ENCODE data around the gene SLC31A2.

- no peak for TF ChIP-seq EZH2 (IDR thresholded peaks at IDR 0.05; ENCODE audit: low read length, missing control alignments)
- TF ChIP-seq, protein P1, sequence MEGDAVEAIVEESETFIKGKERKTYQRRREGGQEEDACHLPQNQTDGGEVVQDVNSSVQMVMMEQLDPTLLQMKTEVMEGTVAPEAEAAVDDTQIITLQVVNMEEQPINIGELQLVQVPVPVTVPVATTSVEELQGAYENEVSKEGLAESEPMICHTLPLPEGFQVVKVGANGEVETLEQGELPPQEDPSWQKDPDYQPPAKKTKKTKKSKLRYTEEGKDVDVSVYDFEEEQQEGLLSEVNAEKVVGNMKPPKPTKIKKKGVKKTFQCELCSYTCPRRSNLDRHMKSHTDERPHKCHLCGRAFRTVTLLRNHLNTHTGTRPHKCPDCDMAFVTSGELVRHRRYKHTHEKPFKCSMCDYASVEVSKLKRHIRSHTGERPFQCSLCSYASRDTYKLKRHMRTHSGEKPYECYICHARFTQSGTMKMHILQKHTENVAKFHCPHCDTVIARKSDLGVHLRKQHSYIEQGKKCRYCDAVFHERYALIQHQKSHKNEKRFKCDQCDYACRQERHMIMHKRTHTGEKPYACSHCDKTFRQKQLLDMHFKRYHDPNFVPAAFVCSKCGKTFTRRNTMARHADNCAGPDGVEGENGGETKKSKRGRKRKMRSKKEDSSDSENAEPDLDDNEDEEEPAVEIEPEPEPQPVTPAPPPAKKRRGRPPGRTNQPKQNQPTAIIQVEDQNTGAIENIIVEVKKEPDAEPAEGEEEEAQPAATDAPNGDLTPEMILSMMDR (conservative IDR thresholded peaks at IDR 0.05 in 1 of 2, IDR thresholded peaks at IDR 0.05 in 1 of 2; ENCODE audit: low read depth in 1 of 2, low read length in 2 of 2): no peak
Measured at GRCh38 chr9:113164536-113165300, 13.9 kb downstream of the SLC31A2 start.

All from fibroblast of lung (primary cell).